Ovary (tissue), 3 donors: ENCODE data around the gene CHID1.

Experiments used
- EP300 ChIP-seq: sonication (generic); formaldehyde crosslinking; IDR thresholded peaks from one replicate; pipeline ENCODE4 v1.6.1; 2017; ENCODE audit warnings: antibody characterized with exemption
- TF ChIP-seq, protein P1 (sequence below), 3 donors: fragments of 450-650 bp in 2 of 3; fragments of 200-600 bp in 1 of 3; IDR thresholded peaks; one replicate each; pipeline versions ENCODE4 v1.5.1 to v1.8.0; 2016 to 2022; ENCODE audit warnings: antibody characterized with exemption in 3 of 3, mild to moderate bottlenecking in 1 of 3
- donor health status: DM: no; HTN: no; CAD: no.

- TF ChIP-seq, protein P1, sequence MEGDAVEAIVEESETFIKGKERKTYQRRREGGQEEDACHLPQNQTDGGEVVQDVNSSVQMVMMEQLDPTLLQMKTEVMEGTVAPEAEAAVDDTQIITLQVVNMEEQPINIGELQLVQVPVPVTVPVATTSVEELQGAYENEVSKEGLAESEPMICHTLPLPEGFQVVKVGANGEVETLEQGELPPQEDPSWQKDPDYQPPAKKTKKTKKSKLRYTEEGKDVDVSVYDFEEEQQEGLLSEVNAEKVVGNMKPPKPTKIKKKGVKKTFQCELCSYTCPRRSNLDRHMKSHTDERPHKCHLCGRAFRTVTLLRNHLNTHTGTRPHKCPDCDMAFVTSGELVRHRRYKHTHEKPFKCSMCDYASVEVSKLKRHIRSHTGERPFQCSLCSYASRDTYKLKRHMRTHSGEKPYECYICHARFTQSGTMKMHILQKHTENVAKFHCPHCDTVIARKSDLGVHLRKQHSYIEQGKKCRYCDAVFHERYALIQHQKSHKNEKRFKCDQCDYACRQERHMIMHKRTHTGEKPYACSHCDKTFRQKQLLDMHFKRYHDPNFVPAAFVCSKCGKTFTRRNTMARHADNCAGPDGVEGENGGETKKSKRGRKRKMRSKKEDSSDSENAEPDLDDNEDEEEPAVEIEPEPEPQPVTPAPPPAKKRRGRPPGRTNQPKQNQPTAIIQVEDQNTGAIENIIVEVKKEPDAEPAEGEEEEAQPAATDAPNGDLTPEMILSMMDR (IDR thresholded peaks at IDR 0.05): no peak
- TF ChIP-seq EP300: no peak
Observed at GRCh38 chr11:824942-825341, 85.7 kb downstream of the CHID1 start.
